K562 (cell line): ENCODE measurements around the gene SMC5. TPM values are rescaled to one million over a fixed set of nuclear protein-coding genes. Genes with fewer than 3 reads are reported as not detected.

Experiments
- ATAC-seq: fragments of 200-7000 bp; cut with Tn5 transposase; 3 replicates; pipeline ENCODE4 v1.9.1; 2020; ENCODE audit warnings: moderate library complexity
- BruUV-seq: library from RNA; stranded (reverse); fragments of 400-500 nt; replicated peaks from 2 replicates; lab custom pipeline; 2021; lab: Mats Ljungman, UMichigan
- CTCF ChIA-PET: fragments of 300-600 bp; formaldehyde crosslinking; extraction: SDS; loops from one replicate; lab custom pipeline; 2021; ENCODE audit warnings: low intra/inter-chr PET ratio; lab: Yijun Ruan, JAX
- POLR2A ChIA-PET: fragments of 300-600, 350-650 bp; sonication (Branson Sonifier 250); formaldehyde crosslinking; extraction: SDS; loops from one replicate; lab custom pipeline; 2021; ENCODE audit warnings: antibody characterized with exemption, inconsistent platforms; lab: Yijun Ruan, JAX
- DNase-seq, 4 experiments: peaks; one replicate each; pipeline versions ENCODE4 v3.0.0 to v3.0.0-alpha.2; 2011 to 2018; ENCODE audit warnings: low spot score in 3 of 4, mixed read lengths in 3 of 4; ENCODE audit errors: extremely low read depth in 1 of 4
- FAIRE-seq: peaks from 2 replicates; lab custom pipeline; 2011; peaks lifted over from hg19 to GRCh38; lab: Jason Lieb, UNC
- H2AFZ ChIP-seq: 2 replicates; pipeline ENCODE4 v1.6.0; 2011; ENCODE audit warnings: low read depth, low read length, control low read depth, inconsistent platforms
- H3K27ac ChIP-seq: fragments of 200-600 bp; 3 replicates; pipeline ENCODE4 v1.8.0; 2011; ENCODE audit warnings: low read depth, mild to moderate bottlenecking, control low read depth, inconsistent platforms, low read length, moderate library complexity, mixed read lengths; ENCODE audit errors: extremely low read depth
- H3K27me3 ChIP-seq, 2 experiments: fragments of 300-600 bp in 1 of 2; 2 replicates in 1 of 2; 3 replicates in 1 of 2; pipeline versions ENCODE4 v1.6.0 to v1.8.0; 2011; ENCODE audit warnings: inconsistent platforms in 2 of 2, low read length in 2 of 2, mild to moderate bottlenecking in 1 of 2, mixed read lengths in 1 of 2, moderate library complexity in 1 of 2; ENCODE audit not compliant: control insufficient read depth in 2 of 2, insufficient read depth in 2 of 2
- H3K36me3 ChIP-seq: fragments of 300-600 bp; 3 replicates; pipeline ENCODE4 v1.8.0; 2011; ENCODE audit warnings: mild to moderate bottlenecking, low read length, inconsistent platforms; ENCODE audit not compliant: control insufficient read depth, insufficient read depth
- H3K4me1 ChIP-seq, 2 experiments: fragments of 200-600 bp in 1 of 2; replicated peaks in 1 of 2; 2 replicates in 1 of 2; 3 replicates in 1 of 2; pipeline versions ENCODE4 v1.5.1 to v1.8.0; 2011; ENCODE audit warnings: inconsistent platforms in 2 of 2, low read length in 2 of 2, mild to moderate bottlenecking in 1 of 2, mixed read lengths in 1 of 2, moderate library complexity in 1 of 2; ENCODE audit not compliant: control insufficient read depth in 2 of 2, insufficient read depth in 2 of 2
- H3K4me2 ChIP-seq: 2 replicates; pipeline ENCODE4 v1.6.1; 2011; ENCODE audit warnings: low read length, control low read depth, inconsistent platforms, mixed read lengths; ENCODE audit not compliant: insufficient read depth
- H3K4me3 ChIP-seq: fragments of 200-600 bp; sonication (generic), shearing (Covaris generic); 2 replicates; pipeline ENCODE4 v1.5.1; 2016; ENCODE audit warnings: control low read depth, inconsistent platforms
- H3K79me2 ChIP-seq: fragments of 200-600 bp; 3 replicates; pipeline ENCODE4 v1.8.0; 2011; ENCODE audit warnings: low read length, inconsistent platforms; ENCODE audit not compliant: control insufficient read depth, insufficient read depth
- H3K9ac ChIP-seq, 2 experiments: 2 replicates each; pipeline versions ENCODE4 v1.6.0 to v1.6.1; 2011; ENCODE audit warnings: low read depth in 2 of 2, low read length in 2 of 2, control low read depth in 1 of 2, inconsistent platforms in 1 of 2, mild to moderate bottlenecking in 1 of 2, mixed read lengths in 1 of 2; ENCODE audit not compliant: insufficient read depth in 1 of 2
- H3K9me1 ChIP-seq: one replicate; pipeline ENCODE4 v1.6.0; 2011; ENCODE audit warnings: inconsistent platforms, mild to moderate bottlenecking, low read length, moderate library complexity; ENCODE audit not compliant: control insufficient read depth, insufficient read depth
- H3K9me3 ChIP-seq: replicated peaks from 2 replicates; pipeline ENCODE4 v1.5.1; 2011; ENCODE audit warnings: low read depth, low read length, inconsistent platforms; ENCODE audit not compliant: control insufficient read depth, insufficient read depth
- H4K20me1 ChIP-seq: replicated peaks from 2 replicates; pipeline ENCODE4 v1.6.1; 2011; ENCODE audit warnings: low read length, inconsistent platforms, mixed read lengths; ENCODE audit not compliant: control insufficient read depth, insufficient read depth
- MCM2 ChIP-seq: fragments of 450-650 bp; IDR thresholded peaks from 2 replicates; pipeline ENCODE4 v1.6.1; 2017; ENCODE audit warnings: low read depth, mild to moderate bottlenecking
- SAP30 ChIP-seq: fragments of 200-600 bp; sonication (generic); IDR thresholded peaks from 2 replicates; pipeline ENCODE4 v1.6.1; 2012; ENCODE audit warnings: borderline replicate concordance, low read depth, mild to moderate bottlenecking, moderate library complexity, low read length, control low read depth, inconsistent platforms; ENCODE audit not compliant: insufficient read depth, poor library complexity, severe bottlenecking
- ZNF280B ChIP-seq: fragments of 250-450 bp; sonication (Bioruptor Pico); IDR thresholded peaks from 2 replicates; pipeline ENCODE4 v1.5.1; 2021; ENCODE audit warnings: mild to moderate bottlenecking
- ZNF639 ChIP-seq, 2 experiments: fragments of 200-800 bp in 1 of 2; sonication (Bioruptor generic) in 1 of 2; sonication (generic) in 1 of 2; formaldehyde crosslinking in 1 of 2; IDR thresholded peaks in 1 of 2; conservative IDR thresholded peaks in 1 of 2; 2 replicates each; pipeline versions ENCODE4 v1.5.0 to v1.6.1; 2016 to 2020; ENCODE audit warnings: missing compliant biosample characterization in 1 of 2, missing genetic modification characterization in 1 of 2, missing genetic modification reagents in 1 of 2
- ZNF76 ChIP-seq: fragments of 250-450 bp; sonication (Bioruptor Pico); IDR thresholded peaks from 2 replicates; pipeline ENCODE4 v1.4.0; 2020; ENCODE audit warnings: mild to moderate bottlenecking, moderate library complexity, borderline replicate concordance
- ZNF766 ChIP-seq: fragments of 200-800 bp; sonication (Bioruptor generic); conservative IDR thresholded peaks from 2 replicates; pipeline ENCODE4 v1.6.1; 2016; ENCODE audit warnings: missing genetic modification characterization, missing compliant biosample characterization
- WGBS: fragments of 100-300 bp; shearing (Covaris generic); methylation state at CpG from one replicate; pipeline ENCODE4 v1.1.6; 2016; ENCODE audit warnings: low coverage, mixed read lengths; ENCODE audit not compliant: insufficient coverage; ENCODE audit errors: missing lambda C conversion rate; 5-methylcytosine and 5-hydroxymethylcytosine counted together
- in situ Hi-C: fragments of 300-500 bp; cut with MboI; formaldehyde crosslinking; loops from 4 replicates; pipeline ENCODE4 v1.15.0; 2018; ENCODE audit warnings: inconsistent platforms, mixed read lengths
- intact Hi-C: fragments of 100-400 bp; cut with micrococcal nuclease; formaldehyde crosslinking; loops from 2 replicates; pipeline ENCODE4 v1.14.2; 2022
- polyA plus RNA-seq, 8 experiments: library from polyadenylated mRNA; depleted of rRNA in 4 of 8; stranded (reverse) in 5 of 8; unstranded in 3 of 8; fragments of >200 nt; fragmentation: Nextera tagmentation in 2 of 8; fragmentation: Illumina TruSeq in 1 of 8; extraction: Ambion mirVana in 2 of 8; extraction: Trizol in 1 of 8; gene quantifications; 2 replicates each; pipeline versions ENCODE4 v1.2.1 to v1.2.3, GENCODE V29; 2011 to 2014; ENCODE audit warnings: inconsistent platforms in 1 of 8, missing spikeins in 1 of 8
- total RNA-seq, 7 experiments: library from RNA; depleted of rRNA in 6 of 7; stranded (reverse); fragments of >200 nt in 6 of 7; fragmentation: Illumina TruSeq in 2 of 7; extraction: Trizol in 2 of 7; gene quantifications; 2 replicates each; pipeline versions ENCODE4 v1.2.1 to v1.2.3, GENCODE V29; 2011 to 2021; ENCODE audit warnings: low replicate concordance in 1 of 7

The SMC5 gene
- total and polyA plus RNA-seq, 9 of the 15 experiments (the other 6 are each of a cell fraction or from before 2014, with no cell fraction given), result 3.5 to 43.2 (median 21.4) TPM

- WGBS, result 72% methylated on average over 2 of the region's 2 CpGs
- Histone ChIP-seq H3K4me2 (no peak overlapping the region), H3K9me3 (no peaks in the 10 kb centered on the region), H3K79me2 (peaks cover 54% of the 10 kb centered on the region), H3K27me3 (no peaks in the 10 kb centered on the region), H2AFZ (no peak overlapping the region)
- POLR2A ChIA-PET, result no interaction called here
- CTCF ChIA-PET, result no interaction called here
- ATAC-seq, result no peak
- TF ChIP-seq SAP30 (no peak), MCM2 (no peak), ZNF280B (no peak), ZNF76 (no peak), ZNF639 (CRISPR knock-in tag; conservative IDR thresholded peaks at IDR 0.05 in 1 of 2, IDR thresholded peaks at IDR 0.05 in 1 of 2) (no peak), ZNF766 (no peak)
- TF ChIP-seq, all 486 proteins: peak for 0
- H3K4me3 ChIP-seq, result no peak overlapping the region
- peaks cover 65% of the 10 kb centered on the region for H3K36me3 ChIP-seq
- H3K4me1 ChIP-seq, result peaks cover 18 to 19% of the 10 kb centered on the region in 2 experiments; a peak in 4 of 5 replicates
- no peak for DNase-seq
- in situ Hi-C loops (no loop called here), intact Hi-C loops (no loop called here)
- no peak overlapping the region for H3K27ac ChIP-seq
- no peak overlapping the region for H3K9ac ChIP-seq
- H3K9me1 ChIP-seq, result no peaks in the 10 kb centered on the region
- no TSS peak for BruUV-seq
- peaks cover 6% of the 10 kb centered on the region for H4K20me1 ChIP-seq
- FAIRE-seq, result no peak
Observed at GRCh38 chr9:70262366-70262765, 3.6 kb downstream of the SMC5 start.
